Heart right ventricle (tissue), 16 donors: ENCODE data around the gene CD22. TPM values are rescaled to one million over a fixed set of nuclear protein-coding genes. Genes with fewer than 3 reads are reported as not detected.

ENCODE experiments used
- ATAC-seq, 8 donors: fragments of 200-7000 bp; cut with Tn5 transposase; one replicate each; pipeline ENCODE4 v1.9.1; 2020; ENCODE audit warnings: mild to moderate bottlenecking in 8 of 8, moderate library complexity in 8 of 8, moderate number of reproducible peaks in 1 of 8
- DNase-seq, 2 donors: peaks; one replicate each; pipeline ENCODE4 v3.0.0-alpha.2; 2020
- H3K27ac ChIP-seq, 10 donors: fragments of 200-600 bp; sonication (generic) in 2 of 10; one replicate each; pipeline versions ENCODE4 v1.5.0 to v1.8.0; 2020 to 2022; ENCODE audit warnings: mild to moderate bottlenecking in 3 of 10
- H3K27me3 ChIP-seq, 7 donors: fragments of 200-600 bp; one replicate each; pipeline ENCODE4 v1.8.0; 2021 to 2022; ENCODE audit warnings: mild to moderate bottlenecking in 2 of 7
- H3K36me3 ChIP-seq, 9 donors: fragments of 200-600 bp; sonication (generic) in 1 of 9; one replicate each; pipeline versions ENCODE4 v1.5.0 to v1.8.0; 2020 to 2022; ENCODE audit warnings: mild to moderate bottlenecking in 2 of 9
- H3K4me1 ChIP-seq, 9 donors: fragments of 200-600 bp; sonication (generic) in 1 of 9; one replicate each; pipeline versions ENCODE4 v1.5.0 to v1.8.0; 2020 to 2022; ENCODE audit warnings: mild to moderate bottlenecking in 4 of 9
- H3K4me3 ChIP-seq, 10 donors: fragments of 200-600 bp; sonication (generic) in 2 of 10; one replicate each; pipeline versions ENCODE4 v1.5.0 to v1.8.0; 2020 to 2022; ENCODE audit warnings: mild to moderate bottlenecking in 7 of 10, moderate library complexity in 2 of 10
- H3K9me3 ChIP-seq, 11 donors: fragments of 200-600 bp in 10 of 11; sonication (generic) in 2 of 11; one replicate each; pipeline versions ENCODE4 v1.5.0 to v1.8.0; 2013 to 2022; ENCODE audit warnings: mild to moderate bottlenecking in 2 of 11, control low read depth in 1 of 11, moderate library complexity in 1 of 11
- WGBS, 2 donors: extraction: QIAGEN DNeasy Blood & Tissue Kit; methylation state at CpG; one replicate each; pipeline ENCODE4 v1.1.7; 2013; ENCODE audit warnings: inconsistent platforms in 1 of 2; 5-methylcytosine and 5-hydroxymethylcytosine counted together
- intact Hi-C, 10 donors: fragments of 100-400 bp; cut with DNase I; formaldehyde crosslinking; loops; one replicate each; pipeline versions ENCODE4 v1.11.1 to v1.14.2; 2022
- polyA plus RNA-seq, 2 donors: library from polyadenylated mRNA; stranded (reverse); fragments of 200-250 nt; gene quantifications; one replicate each; pipeline ENCODE4 v1.2.3, GENCODE V29; 2013
- total RNA-seq, 10 donors: library from RNA; stranded (reverse); fragmentation: NEBNext Ultra II Directional in 3 of 10; extraction: Animal tissue kit (Norgen Biotek cat#: 25700) in 3 of 10; gene quantifications; one replicate each; pipeline versions ENCODE4 v1.2.1 to v1.2.4, GENCODE V29; 2021 to 2023
- TF ChIP-seq, protein P1 (sequence below), 9 donors: fragments of 200-600 bp; sonication (generic) in 2 of 9; IDR thresholded peaks; one replicate each; pipeline versions ENCODE4 v1.5.0 to v1.8.0; 2021 to 2022; ENCODE audit warnings: antibody characterized with exemption in 9 of 9, mild to moderate bottlenecking in 5 of 9, moderate library complexity in 1 of 9
- donor health status: Arrhythmogenic right ventricular cardiomyopathy.
- donor health status: ischemic (EF 13 %, LVEDD 7.1; RV severe dilation, severe dysfunction).
- donor health status: healthy with polysubstance abuse.
- donor health status: DM: no; HTN: yes; CAD: no.
- donor health status: DM: no; HTN: no; CAD: no.
- donor health status: ischemic (EF 25% LVEDD 6.9; RV normal size, moderate dysfunction).
- donor health status: ischemic (EF 25% LVEDD 5.7; RV mildly dilated, moderate dysfunction).
- donor health status: healthy.
- donor health status: DM: yes; HTN: yes; CAD: no.
- donor health status: Ischemic cardiomyopathy.
- donor health status: ischemic (EF 35%, LVEDD 5.7; RV mildly dilated, moderate dysfunction).
- donor health status: nonischemic (EF 11% LVEDD 7.7; RV severe dilation, severe dysfunction).
- donor health status: DM: yes; HTN: yes; CAD: no.
- donor health status: PGD.
- donor health status: ischemic (EF 29% LVEDD 5.4; RV normal size, mild dysfunction).
- donor health status: nonischemic (EF 23%, LVEDD 6.1; RV moderate dilation, normal function).

CD22 gene
- total and polyA plus RNA-seq, 12 donors = 0.07 to 1.6 (median 0.38) TPM; not detected in 2

DNA sequence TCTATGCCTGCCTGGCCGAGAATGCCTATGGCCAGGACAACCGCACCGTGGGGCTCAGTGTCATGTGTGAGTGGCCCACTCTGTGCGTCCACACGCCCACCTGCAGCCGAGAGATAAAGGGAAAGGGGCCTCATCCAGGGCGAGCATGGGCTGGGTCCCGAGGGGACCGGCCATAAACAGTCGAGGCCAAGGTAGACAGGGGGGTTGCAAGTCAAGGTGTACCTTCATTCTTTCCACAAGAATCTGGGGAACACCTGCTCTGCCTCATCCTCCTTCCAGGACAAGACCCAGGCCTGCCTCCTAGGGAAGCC lies 28.7 kb upstream of the CD22 start:
- H3K27me3 ChIP-seq = peaks cover 0 to 44% (median 24%) of the 10 kb centered on the region in 7 donors
- no peak overlapping the region for H3K27ac ChIP-seq
- WGBS, 2 donors = 74 to 77% methylated on average over 10 of the region's 10 CpGs
- no peaks in the 10 kb centered on the region for H3K9me3 ChIP-seq
- TF ChIP-seq, protein P1, sequence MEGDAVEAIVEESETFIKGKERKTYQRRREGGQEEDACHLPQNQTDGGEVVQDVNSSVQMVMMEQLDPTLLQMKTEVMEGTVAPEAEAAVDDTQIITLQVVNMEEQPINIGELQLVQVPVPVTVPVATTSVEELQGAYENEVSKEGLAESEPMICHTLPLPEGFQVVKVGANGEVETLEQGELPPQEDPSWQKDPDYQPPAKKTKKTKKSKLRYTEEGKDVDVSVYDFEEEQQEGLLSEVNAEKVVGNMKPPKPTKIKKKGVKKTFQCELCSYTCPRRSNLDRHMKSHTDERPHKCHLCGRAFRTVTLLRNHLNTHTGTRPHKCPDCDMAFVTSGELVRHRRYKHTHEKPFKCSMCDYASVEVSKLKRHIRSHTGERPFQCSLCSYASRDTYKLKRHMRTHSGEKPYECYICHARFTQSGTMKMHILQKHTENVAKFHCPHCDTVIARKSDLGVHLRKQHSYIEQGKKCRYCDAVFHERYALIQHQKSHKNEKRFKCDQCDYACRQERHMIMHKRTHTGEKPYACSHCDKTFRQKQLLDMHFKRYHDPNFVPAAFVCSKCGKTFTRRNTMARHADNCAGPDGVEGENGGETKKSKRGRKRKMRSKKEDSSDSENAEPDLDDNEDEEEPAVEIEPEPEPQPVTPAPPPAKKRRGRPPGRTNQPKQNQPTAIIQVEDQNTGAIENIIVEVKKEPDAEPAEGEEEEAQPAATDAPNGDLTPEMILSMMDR (IDR thresholded peaks at IDR 0.05) = no peak
- intact Hi-C loops = no loop called here
- DNase-seq (no peak), ATAC-seq (no peak)
- no peaks in the 10 kb centered on the region for H3K36me3 ChIP-seq
- H3K4me3 ChIP-seq = no peak overlapping the region
- H3K4me1 ChIP-seq = peaks cover 0 to 6% (median 0%) of the 10 kb centered on the region in 9 donors

GRCh38 chr19:35301961-35302360 lies 27.0 kb upstream of the CD22 start:
- H3K27me3 ChIP-seq = peaks cover 0 to 41% (median 24%) of the 10 kb centered on the region in 7 donors
- TF ChIP-seq, protein P1 (IDR thresholded peaks at IDR 0.05) = no peak
- intact Hi-C loops = no loop called here
- 91 to 95% methylated on average over 2 of the region's 2 CpGs for WGBS, 2 donors
- H3K4me3 ChIP-seq = no peak overlapping the region
- DNase-seq (no peak), ATAC-seq (no peak)
- peaks cover 0 to 6% (median 0%) of the 10 kb centered on the region in 9 donors for H3K4me1 ChIP-seq
- H3K36me3 ChIP-seq = no peaks in the 10 kb centered on the region
- no peaks in the 10 kb centered on the region for H3K9me3 ChIP-seq
- no peak overlapping the region for H3K27ac ChIP-seq

DNA sequence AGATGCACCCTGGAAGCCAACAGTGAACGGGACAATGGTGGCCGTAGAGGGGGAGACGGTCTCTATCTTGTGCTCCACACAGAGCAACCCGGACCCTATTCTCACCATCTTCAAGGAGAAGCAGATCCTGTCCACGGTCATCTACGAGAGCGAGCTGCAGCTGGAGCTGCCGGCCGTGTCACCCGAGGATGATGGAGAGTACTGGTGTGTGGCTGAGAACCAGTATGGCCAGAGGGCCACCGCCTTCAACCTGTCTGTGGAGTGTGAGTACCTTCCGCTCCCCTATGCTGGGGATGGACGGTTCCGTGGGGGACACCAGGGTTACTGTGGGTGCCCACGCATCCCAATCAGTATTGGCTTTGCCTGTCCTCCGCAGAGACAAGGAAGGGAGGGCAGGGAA lies 26.5 kb upstream of the CD22 start:
- intact Hi-C loops = no loop called here
- Histone ChIP-seq H3K27ac (no peak overlapping the region), H3K27me3 (peaks cover 0 to 41% (median 24%) of the 10 kb centered on the region in 7 donors), H3K4me1 (peaks cover 0 to 6% (median 0%) of the 10 kb centered on the region in 9 donors), H3K36me3 (no peaks in the 10 kb centered on the region), H3K9me3 (no peaks in the 10 kb centered on the region), H3K4me3 (no peak overlapping the region)
- TF ChIP-seq, protein P1 (IDR thresholded peaks at IDR 0.05) = no peak
- no peak for ATAC-seq
- DNase-seq = no peak
- WGBS, 2 donors = 79 to 82% methylated on average over 16 of the region's 16 CpGs

GRCh38 chr19:35303357-35303915 lies 25.6 kb upstream of the CD22 start:
- TF ChIP-seq, protein P1 (IDR thresholded peaks at IDR 0.05) = no peak
- DNase-seq (no peak), ATAC-seq (no peak)
- no peak overlapping the region for H3K27ac ChIP-seq
- no peak overlapping the region for H3K4me3 ChIP-seq
- WGBS, 2 donors = 71 to 77% methylated on average over 6 of the region's 6 CpGs
- peaks cover 0 to 36% (median 20%) of the 10 kb centered on the region in 7 donors for H3K27me3 ChIP-seq
- no peaks in the 10 kb centered on the region for H3K9me3 ChIP-seq
- intact Hi-C loops = no loop called here
- no peaks in the 10 kb centered on the region for H3K36me3 ChIP-seq
- H3K4me1 ChIP-seq = peaks cover 0 to 9% (median 0%) of the 10 kb centered on the region in 9 donors
